ENCODE results near the gene TM4SF1.
A peak's percentile ranks its signal among the peaks of the same experiment; 100 is the strongest.
"Not testable (repeated sequence)": the region's sequence is repeated elsewhere in the genome, so short reads cannot be mapped to it uniquely, and the experiment has no call there.

The TM4SF1 gene

DNA sequence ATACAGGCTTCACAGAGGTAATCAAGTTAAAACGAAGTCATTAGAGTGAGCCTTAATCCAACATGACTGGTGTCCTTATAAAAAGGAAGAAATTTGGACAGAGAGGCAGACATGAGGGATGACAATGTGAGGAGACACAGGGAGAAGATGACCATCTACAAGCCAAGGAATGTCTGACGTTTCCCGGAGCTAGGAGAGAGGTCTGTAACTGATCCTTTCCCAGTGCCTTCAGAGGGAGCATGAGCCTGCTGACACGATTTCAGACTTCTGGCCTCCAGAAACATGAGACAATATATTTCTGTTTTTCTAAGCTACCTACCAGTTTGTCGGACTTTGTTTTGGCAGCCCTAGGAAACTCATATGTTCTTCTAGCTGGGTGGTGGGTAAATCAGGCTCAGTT lies 15.1 kb downstream of the TM4SF1 start:
- H3K27me3 ChIP-seq (replicated peaks; ENCODE audit: control insufficient read depth, insufficient read depth, low read length) = no peaks in the 10 kb centered on the region
- H3K36me3 ChIP-seq (ENCODE audit: control insufficient read depth, insufficient read depth, low read length, severe bottlenecking) = no peaks in the 10 kb centered on the region
- no peak overlapping the region for H3K9ac ChIP-seq (ENCODE audit: low read length)
- H3K4me3 ChIP-seq (ENCODE audit: low read length) = no peak overlapping the region
- DNase-seq (ENCODE audit: low read depth) = peak; percentile 30
- no peaks in the 10 kb centered on the region for H3K9me3 ChIP-seq (ENCODE audit: control insufficient read depth, low read length)
- H3K4me1 ChIP-seq (ENCODE audit: control insufficient read depth, insufficient read depth, low read length) = peaks cover 3% of the 10 kb centered on the region

- Histone ChIP-seq H3K36me3 (ENCODE audit: control insufficient read depth, insufficient read depth, low read length, severe bottlenecking) (no peaks in the 10 kb centered on the region), H3K9ac (ENCODE audit: low read length) (no peak overlapping the region), H3K4me1 (ENCODE audit: control insufficient read depth, insufficient read depth, low read length) (no peaks in the 10 kb centered on the region), H3K4me3 (ENCODE audit: low read length) (no peak overlapping the region), H3K9me3 (ENCODE audit: control insufficient read depth, low read length) (no peaks in the 10 kb centered on the region), H3K27me3 (replicated peaks; ENCODE audit: control insufficient read depth, insufficient read depth, low read length) (no peaks in the 10 kb centered on the region)
- no peak for DNase-seq (ENCODE audit: low read depth)
Measured at GRCh38 chr3:149356630-149357029, 20.8 kb downstream of the TM4SF1 start.

GRCh38 chr3:149356044-149356592 lies 21.3 kb downstream of the TM4SF1 start:
- no peak for DNase-seq (ENCODE audit: low read depth)
- H3K4me1 ChIP-seq (ENCODE audit: control insufficient read depth, insufficient read depth, low read length) = no peaks in the 10 kb centered on the region
- no peaks in the 10 kb centered on the region for H3K27me3 ChIP-seq (replicated peaks; ENCODE audit: control insufficient read depth, insufficient read depth, low read length)
- H3K4me3 ChIP-seq (ENCODE audit: low read length) = no peak overlapping the region
- H3K9me3 ChIP-seq (ENCODE audit: control insufficient read depth, low read length) = no peaks in the 10 kb centered on the region
- H3K36me3 ChIP-seq (ENCODE audit: control insufficient read depth, insufficient read depth, low read length, severe bottlenecking) = no peaks in the 10 kb centered on the region
- no peak overlapping the region for H3K9ac ChIP-seq (ENCODE audit: low read length)

DNA sequence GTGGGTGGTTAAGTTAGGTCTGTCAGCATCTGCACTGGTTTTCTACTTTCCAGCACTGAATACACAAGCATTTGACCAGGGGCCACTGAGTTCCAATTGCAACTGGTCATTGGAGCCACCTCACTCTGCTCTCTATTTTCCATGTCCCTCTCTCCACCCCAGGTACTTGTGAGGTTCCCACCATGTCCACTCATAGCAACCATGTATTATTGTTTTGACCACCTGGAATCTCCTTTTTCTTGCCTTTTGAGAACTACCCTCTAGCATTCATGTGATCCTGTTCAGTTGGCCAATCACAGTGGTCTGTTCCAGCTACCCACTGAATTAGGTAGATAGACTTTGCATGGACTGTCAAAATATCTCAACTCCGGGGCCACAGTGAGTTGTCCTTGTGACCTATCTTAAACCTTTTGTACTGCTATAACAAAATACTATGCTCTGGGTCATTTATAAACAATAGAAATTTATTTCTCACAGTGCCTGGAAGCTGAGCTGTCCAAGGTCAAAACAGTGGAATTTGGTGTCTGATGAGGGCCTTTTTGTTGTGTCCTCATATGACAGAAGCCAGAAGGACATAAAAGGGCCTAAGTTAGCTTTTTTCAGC lies 23.8 kb downstream of the TM4SF1 start:
- no peaks in the 10 kb centered on the region for H3K4me1 ChIP-seq (ENCODE audit: control insufficient read depth, insufficient read depth, low read length)
- H3K9ac ChIP-seq (ENCODE audit: low read length) = no peak overlapping the region
- H3K27me3 ChIP-seq (replicated peaks; ENCODE audit: control insufficient read depth, insufficient read depth, low read length) = no peaks in the 10 kb centered on the region
- H3K36me3 ChIP-seq (ENCODE audit: control insufficient read depth, insufficient read depth, low read length, severe bottlenecking) = no peaks in the 10 kb centered on the region
- H3K4me3 ChIP-seq (ENCODE audit: low read length) = no peak overlapping the region
- no peak for DNase-seq (ENCODE audit: low read depth)
- no peaks in the 10 kb centered on the region for H3K9me3 ChIP-seq (ENCODE audit: control insufficient read depth, low read length)

- Histone ChIP-seq H3K9me3 (ENCODE audit: control insufficient read depth, low read length) (no peaks in the 10 kb centered on the region), H3K4me1 (ENCODE audit: control insufficient read depth, insufficient read depth, low read length) (no peaks in the 10 kb centered on the region), H3K9ac (ENCODE audit: low read length) (no peak overlapping the region), H3K27me3 (replicated peaks; ENCODE audit: control insufficient read depth, insufficient read depth, low read length) (no peaks in the 10 kb centered on the region), H3K36me3 (ENCODE audit: control insufficient read depth, insufficient read depth, low read length, severe bottlenecking) (no peaks in the 10 kb centered on the region), H3K4me3 (ENCODE audit: low read length) (no peak overlapping the region)
- peak; percentile 77 for DNase-seq (ENCODE audit: low read depth)
Measured at GRCh38 chr3:149352556-149352955, 24.9 kb downstream of the TM4SF1 start.

DNA sequence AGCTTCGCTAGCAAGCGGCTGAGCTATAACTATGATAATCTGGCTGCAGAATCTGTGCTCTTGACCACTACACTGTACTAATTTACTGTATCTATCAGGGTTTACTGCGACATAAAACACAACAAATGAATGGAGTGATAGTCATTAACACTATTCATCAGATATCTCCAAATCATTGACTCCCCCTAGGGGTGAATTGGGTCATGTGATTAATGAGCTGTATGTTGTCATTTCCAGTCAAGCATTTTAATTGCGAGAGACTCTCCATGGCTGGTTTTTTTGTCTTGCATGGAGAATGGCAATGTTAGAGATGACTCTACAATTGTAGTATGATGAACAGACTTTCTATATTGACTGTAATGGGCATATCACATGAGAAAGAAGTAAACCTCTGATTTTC lies 33.5 kb downstream of the TM4SF1 start:
- H3K36me3 ChIP-seq (ENCODE audit: control insufficient read depth, insufficient read depth, low read length, severe bottlenecking) = no peaks in the 10 kb centered on the region
- no peaks in the 10 kb centered on the region for H3K27me3 ChIP-seq (replicated peaks; ENCODE audit: control insufficient read depth, insufficient read depth, low read length)
- DNase-seq (ENCODE audit: low read depth) = no peak
- peaks cover 18% of the 10 kb centered on the region for H3K4me1 ChIP-seq (ENCODE audit: control insufficient read depth, insufficient read depth, low read length)
- H3K9me3 ChIP-seq (ENCODE audit: control insufficient read depth, low read length) = no peaks in the 10 kb centered on the region
- no peak overlapping the region for H3K4me3 ChIP-seq (ENCODE audit: low read length)
- no peak overlapping the region for H3K9ac ChIP-seq (ENCODE audit: low read length)

GRCh38 chr3:149342413-149343380 lies 34.8 kb downstream of the TM4SF1 start:
- no peaks in the 10 kb centered on the region for H3K27me3 ChIP-seq (replicated peaks; ENCODE audit: control insufficient read depth, insufficient read depth, low read length)
- no peak overlapping the region for H3K4me3 ChIP-seq (ENCODE audit: low read length)
- DNase-seq (ENCODE audit: low read depth) = peak; percentile 33
- H3K9me3 ChIP-seq (ENCODE audit: control insufficient read depth, low read length) = no peaks in the 10 kb centered on the region
- no peaks in the 10 kb centered on the region for H3K36me3 ChIP-seq (ENCODE audit: control insufficient read depth, insufficient read depth, low read length, severe bottlenecking)
- no peak overlapping the region for H3K9ac ChIP-seq (ENCODE audit: low read length)
- H3K4me1 ChIP-seq (ENCODE audit: control insufficient read depth, insufficient read depth, low read length) = peaks cover 18% of the 10 kb centered on the region

- Histone ChIP-seq H3K9ac (ENCODE audit: low read length) (peak overlapping the region; percentile 79), H3K27me3 (replicated peaks; ENCODE audit: control insufficient read depth, insufficient read depth, low read length) (no peaks in the 10 kb centered on the region), H3K4me1 (ENCODE audit: control insufficient read depth, insufficient read depth, low read length) (peaks cover 27% of the 10 kb centered on the region), H3K36me3 (ENCODE audit: control insufficient read depth, insufficient read depth, low read length, severe bottlenecking) (no peaks in the 10 kb centered on the region), H3K9me3 (ENCODE audit: control insufficient read depth, low read length) (no peaks in the 10 kb centered on the region), H3K4me3 (ENCODE audit: low read length) (peak overlapping the region; percentile 31)
- peak; percentile 45 for DNase-seq (ENCODE audit: low read depth)
Measured at GRCh38 chr3:149340310-149340933, 37.0 kb downstream of the TM4SF1 start.

DNA sequence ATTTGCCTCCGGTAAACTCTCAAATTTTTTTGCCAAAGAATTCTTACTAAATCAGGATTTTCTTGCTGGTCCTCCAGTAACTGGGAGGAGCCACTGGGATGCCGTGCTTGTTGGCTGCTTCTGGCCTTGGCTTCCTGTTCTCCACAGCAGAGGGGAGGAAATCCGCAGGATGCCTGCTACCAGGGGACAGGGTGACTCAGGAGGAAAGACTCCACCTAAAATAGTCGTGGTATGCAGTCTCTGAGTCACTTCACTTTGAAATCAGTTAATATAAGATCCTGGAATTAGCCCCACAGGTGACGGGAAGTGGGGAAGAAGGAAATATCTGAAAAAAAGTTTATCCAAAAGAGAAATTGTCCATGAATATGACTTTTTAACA lies 37.5 kb downstream of the TM4SF1 start:
- peaks cover 27% of the 10 kb centered on the region for H3K4me1 ChIP-seq (ENCODE audit: control insufficient read depth, insufficient read depth, low read length)
- no peaks in the 10 kb centered on the region for H3K9me3 ChIP-seq (ENCODE audit: control insufficient read depth, low read length)
- peak; percentile 86 for DNase-seq (ENCODE audit: low read depth)
- peak overlapping the region; percentile 31 for H3K4me3 ChIP-seq (ENCODE audit: low read length)
- H3K36me3 ChIP-seq (ENCODE audit: control insufficient read depth, insufficient read depth, low read length, severe bottlenecking) = no peaks in the 10 kb centered on the region
- no peaks in the 10 kb centered on the region for H3K27me3 ChIP-seq (replicated peaks; ENCODE audit: control insufficient read depth, insufficient read depth, low read length)
- peak overlapping the region; percentile 79 for H3K9ac ChIP-seq (ENCODE audit: low read length)

- DNase-seq (ENCODE audit: low read depth) = not testable (repeated sequence)
Measured at GRCh38 chr3:149337486-149337885, 40.0 kb downstream of the TM4SF1 start.

GRCh38 chr3:149336925-149337324 lies 40.5 kb downstream of the TM4SF1 start:
- no peaks in the 10 kb centered on the region for H3K36me3 ChIP-seq (ENCODE audit: control insufficient read depth, insufficient read depth, low read length, severe bottlenecking)
- H3K9me3 ChIP-seq (ENCODE audit: control insufficient read depth, low read length) = no peaks in the 10 kb centered on the region
- no peak overlapping the region for H3K4me3 ChIP-seq (ENCODE audit: low read length)
- no peak for DNase-seq (ENCODE audit: low read depth)
- H3K9ac ChIP-seq (ENCODE audit: low read length) = no peak overlapping the region
- no peaks in the 10 kb centered on the region for H3K27me3 ChIP-seq (replicated peaks; ENCODE audit: control insufficient read depth, insufficient read depth, low read length)
- H3K4me1 ChIP-seq (ENCODE audit: control insufficient read depth, insufficient read depth, low read length) = peaks cover 42% of the 10 kb centered on the region

More at GRCh38 chr3:149337486-149337885, 40.0 kb downstream of the TM4SF1 start:
- H3K4me3 ChIP-seq (ENCODE audit: low read length); H3K9ac ChIP-seq (ENCODE audit: low read length); H3K9me3 ChIP-seq (ENCODE audit: control insufficient read depth, low read length); H3K27me3 ChIP-seq (replicated peaks; ENCODE audit: control insufficient read depth, insufficient read depth, low read length); H3K36me3 ChIP-seq (ENCODE audit: control insufficient read depth, insufficient read depth, low read length, severe bottlenecking): not testable (repeated sequence)
- H3K4me1 ChIP-seq (ENCODE audit: control insufficient read depth, insufficient read depth, low read length) = peaks cover 38% of the 10 kb centered on the region
